ENCODE measurements around the gene PLG.
"Not testable (repeated sequence)": the region's sequence is repeated elsewhere in the genome, so short reads cannot be mapped to it uniquely, and the experiment has no call there.

Gene PLG

DNA sequence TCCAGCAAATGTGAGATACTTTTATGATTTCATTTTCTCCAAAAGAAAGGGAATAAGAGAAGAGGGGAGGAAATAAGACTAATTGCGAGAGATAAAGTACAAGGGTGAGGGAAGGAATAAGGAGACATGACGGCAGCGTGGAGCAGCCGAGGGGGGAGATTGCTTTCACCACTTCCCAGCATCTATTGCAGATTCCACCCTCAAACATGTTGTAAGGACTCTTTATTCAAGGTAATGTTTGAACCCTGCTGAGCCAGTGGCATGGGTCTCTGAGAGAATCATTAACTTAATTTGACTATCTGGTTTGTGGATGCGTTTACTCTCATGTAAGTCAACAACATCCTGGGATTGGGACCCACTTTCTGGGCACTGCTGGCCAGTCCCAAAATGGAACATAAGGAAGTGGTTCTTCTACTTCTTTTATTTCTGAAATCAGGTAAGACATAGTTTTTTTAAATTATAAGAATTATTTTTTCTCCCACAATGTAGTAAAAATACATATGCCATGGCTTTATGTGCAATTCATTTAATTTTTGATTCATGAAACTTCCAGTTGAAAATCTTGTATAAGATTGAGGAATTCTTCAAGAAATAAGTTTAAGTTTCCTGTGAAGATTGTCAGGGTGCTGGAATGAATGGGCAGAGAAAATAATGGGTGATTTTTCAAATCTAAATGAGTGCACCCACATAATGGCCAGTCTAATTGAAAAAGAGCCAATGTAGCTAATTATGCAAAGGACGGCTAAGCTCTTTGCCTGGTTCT, at the start of gene PLG:
Gene PLG, plus strand, starts transcription at position 327 of the 763 bp plus-strand sequence. Its CDS starts 61 bp downstream, at position 388.
- DNase-seq (ENCODE audit: low spot score), result not testable (repeated sequence)

DNA sequence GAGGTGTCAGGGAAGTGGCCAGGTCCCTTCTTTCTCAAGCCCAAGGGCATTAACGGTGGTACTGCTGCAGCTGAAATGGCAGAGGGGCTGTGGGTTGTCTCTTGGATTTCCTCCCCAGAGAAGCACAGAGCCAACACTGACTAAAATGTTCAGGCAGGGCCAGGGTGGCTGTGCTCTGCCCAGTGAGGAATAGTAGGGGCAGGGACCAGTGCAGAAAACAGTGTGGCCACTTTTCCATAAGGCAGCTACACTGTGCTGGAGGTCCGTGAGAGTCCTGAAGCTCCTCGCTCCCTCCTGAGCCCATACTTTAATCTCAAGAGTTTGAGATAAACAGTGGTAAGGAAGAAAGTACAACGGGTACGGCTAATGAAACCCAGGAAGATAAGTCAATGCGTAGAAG, 42.5 kb upstream of the PLG start:
- DNase-seq (ENCODE audit: low spot score), result no peak

DNA sequence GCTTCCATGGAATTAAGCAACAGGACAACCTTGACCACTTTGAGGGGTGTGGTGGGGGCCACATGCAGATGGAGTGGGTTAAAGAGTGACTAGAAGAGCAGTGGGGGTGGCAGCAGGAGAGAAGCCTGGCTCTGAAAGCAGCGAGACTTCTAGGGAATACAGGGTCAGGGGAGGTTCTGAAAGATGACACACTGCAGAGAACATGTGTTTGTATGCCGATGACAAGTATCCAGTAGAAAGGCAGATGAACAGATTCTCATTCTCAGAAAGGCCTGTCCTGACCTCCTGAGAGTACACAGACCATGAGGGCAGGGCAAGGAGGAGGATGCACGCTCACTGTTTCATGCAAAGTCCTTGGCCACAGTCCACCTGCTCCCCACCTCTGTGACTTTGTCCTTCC, 40.8 kb upstream of the PLG start:
- DNase-seq (ENCODE audit: low spot score), result no peak

DNA sequence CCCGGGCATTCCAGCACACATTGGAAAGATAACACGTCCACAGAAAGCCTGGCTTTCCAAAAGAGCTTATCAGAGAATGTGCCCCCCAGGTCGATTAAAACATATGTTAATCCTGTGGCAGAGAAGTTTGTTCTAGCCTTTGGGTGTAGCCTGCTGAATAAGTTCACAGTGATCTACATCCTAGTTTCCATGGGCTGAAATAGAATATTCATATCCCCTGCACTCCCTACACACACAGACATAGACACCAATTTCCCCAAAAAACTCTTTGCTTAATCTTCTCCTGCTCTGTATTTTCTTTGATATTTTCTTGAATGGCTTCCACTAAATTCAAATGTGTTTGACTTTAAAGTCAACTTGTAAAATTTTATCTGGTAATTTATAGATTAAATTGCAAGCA, 39.6 kb upstream of the PLG start:
- no peak for DNase-seq (ENCODE audit: low spot score)

DNA sequence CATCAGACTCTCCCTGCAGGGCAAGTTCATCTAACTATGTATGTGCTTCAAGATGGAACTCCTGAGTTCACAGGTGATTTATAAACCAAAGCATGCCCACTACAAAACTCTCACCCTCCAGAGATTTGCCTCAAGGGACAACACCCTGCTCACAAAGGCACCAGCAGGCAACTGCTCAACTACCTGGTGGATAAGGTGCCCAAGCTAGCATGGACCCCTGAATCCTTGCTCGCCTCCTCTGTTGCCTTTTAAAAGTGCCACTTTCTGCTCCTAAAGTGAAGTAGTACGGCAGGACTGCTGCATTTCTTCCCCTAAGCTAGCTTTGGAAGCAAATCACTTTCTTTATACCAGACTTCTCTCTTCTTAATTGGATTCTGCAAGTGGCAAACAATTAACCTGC, 39.2 kb upstream of the PLG start:
- DNase-seq (ENCODE audit: low spot score), result no peak

DNA sequence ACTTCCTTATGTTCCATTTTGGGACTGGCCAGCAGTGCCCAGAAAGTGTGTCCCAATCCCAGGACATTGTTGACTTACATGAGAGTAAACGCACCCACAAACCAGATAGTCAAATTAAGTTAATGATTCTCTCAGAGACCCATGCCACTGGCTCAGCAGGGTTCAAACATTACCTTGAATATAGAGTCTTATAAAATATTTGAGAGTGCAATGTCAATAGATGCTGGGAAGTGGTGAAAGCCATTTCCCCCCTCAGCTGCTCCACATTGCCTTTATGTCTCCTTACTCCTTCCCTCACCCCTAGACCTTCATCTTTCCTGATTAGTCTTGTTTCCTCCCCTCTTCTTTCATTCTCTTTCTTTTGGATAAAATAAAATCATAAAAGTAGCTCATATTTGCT, 37.8 kb upstream of the PLG start, which contains the start of gene LPA:
Gene LPA, minus strand, starts transcription at position 78 of the 400 bp plus-strand sequence. Its CDS starts 61 bp downstream, at position 17.
- DNase-seq (ENCODE audit: low spot score), result not testable (repeated sequence)

DNA sequence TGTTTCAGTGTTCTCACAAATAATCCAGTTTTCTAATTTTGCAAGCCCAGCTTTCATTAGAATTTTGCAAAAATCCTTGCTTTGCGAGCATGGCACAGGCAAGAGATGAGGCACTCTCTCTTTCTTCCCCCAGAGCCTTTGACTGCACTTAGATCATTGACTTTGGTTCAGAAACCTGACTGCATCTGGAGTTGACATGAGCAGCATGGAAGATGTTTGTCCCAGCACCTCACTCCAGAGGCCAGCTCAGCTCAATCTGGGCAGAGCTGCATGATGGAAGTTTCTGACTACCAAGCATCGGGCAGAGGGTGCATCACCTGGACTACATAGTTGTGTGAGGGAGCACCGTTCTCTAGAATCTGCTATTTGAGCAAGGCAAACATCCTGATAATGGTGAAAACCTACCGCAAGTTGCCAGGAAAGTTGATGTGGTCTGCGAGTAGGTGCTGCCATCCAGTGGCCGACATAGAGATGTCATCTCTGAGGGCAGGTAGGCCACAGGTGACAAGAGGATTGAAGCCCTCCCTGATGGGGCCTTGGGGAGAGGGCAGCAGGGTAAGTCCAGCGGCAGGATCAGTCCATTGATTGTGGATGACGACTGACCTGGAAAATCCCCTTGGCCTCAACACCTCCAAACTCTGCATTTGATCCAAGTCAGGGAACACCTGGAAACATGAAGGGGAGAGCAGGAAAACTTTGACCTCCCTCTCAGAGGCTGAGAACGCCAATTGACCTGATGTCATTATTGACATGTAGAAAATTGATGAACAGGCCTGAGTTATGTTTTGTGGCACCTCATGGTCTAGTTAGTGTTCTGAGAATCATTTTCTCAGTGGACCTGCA, 34.2 kb upstream of the PLG start:
- DNase-seq (ENCODE audit: low spot score), result peak; percentile 33

DNA sequence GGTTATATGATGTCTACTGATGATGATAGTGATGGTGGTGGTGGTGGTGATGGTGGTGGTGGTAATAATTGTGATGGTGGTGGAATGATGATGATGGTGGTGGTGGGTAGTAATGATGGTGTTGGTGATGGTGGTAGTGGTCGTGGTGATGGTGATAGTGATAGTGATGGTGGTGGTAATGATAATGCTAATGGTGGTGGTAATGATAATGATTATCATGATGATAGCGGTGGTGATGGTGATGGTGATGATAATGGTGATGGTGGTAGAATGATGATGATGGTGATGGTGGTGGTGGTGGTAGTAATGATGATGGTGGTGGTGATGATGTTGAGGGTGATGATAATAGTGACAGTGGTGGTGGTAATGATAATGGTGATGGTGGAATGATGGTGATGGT, 33.5 kb upstream of the PLG start:
- DNase-seq (ENCODE audit: low spot score), result no peak

DNA sequence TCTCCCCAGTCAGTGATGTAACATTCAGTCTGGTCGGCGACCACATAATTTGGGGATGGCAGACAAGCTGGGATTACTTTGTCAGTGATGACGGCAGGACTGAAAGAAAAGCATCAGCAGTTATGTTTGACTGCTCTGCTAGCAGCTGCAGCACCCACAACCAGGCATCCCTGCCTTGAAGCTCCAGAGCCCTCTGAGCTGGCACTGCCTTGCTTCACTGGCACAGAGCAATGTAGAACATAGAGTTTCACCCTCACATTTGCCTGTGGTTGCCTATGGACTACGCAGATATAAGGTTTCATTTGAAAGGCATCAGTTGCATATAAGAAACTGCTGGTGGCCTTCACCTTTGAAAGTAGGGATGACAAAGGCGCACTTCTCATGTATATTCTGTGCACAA, 25.6 kb upstream of the PLG start:
- not testable (repeated sequence) for DNase-seq (ENCODE audit: low spot score)

DNA sequence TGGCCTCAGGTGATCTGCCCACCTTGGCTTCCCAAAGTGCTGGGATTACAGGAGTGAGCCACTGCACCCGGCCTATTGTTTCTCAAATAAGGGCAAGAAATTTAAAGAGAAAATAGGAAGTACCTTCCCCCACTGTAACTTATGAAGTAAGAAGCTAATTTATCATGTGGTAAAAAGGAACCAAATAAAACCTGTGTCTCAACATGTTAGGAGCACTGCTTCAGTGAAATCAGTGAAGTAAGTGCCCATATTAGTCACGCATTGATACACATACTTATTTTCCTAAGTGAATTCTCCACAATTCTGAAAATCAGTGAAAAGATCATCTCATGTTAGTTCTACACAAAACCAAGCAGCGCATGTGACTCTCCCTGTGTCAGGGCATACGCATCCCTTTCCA, 23.8 kb upstream of the PLG start:
- DNase-seq (ENCODE audit: low spot score), result no peak

DNA sequence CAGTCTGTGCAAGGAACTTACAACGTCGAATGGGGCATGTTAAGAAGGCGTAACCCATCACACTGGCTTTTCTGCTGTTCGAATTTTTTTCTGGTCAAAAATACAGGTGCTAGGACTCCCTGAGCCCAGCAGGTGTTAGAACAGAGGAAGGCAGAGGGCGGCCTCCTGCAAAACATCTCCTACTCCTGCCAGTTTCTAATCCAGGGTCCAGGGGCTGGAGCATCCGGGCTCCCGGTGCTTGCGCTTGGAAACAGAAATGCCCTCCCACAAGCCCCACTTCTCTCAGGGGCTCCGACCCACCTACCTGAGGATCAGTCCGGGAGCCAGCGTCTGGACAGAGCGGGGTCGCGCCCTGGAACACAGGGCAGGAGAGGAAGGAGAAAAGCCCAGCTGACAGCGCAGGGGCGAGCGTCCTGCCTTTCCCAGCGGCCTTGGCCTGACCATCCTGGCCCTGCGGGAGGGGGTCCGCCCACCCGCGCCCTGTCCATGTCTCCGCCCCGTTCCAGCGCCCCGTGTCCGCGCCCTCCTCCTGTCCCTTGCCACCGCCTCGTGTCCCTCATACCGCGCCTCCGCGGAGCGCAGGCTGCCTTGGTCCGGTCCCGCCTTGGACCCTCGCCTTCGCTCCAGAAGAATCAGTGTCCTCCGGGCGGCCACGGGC, 23.2 kb upstream of the PLG start:
- no peak for DNase-seq (ENCODE audit: low spot score)

DNA sequence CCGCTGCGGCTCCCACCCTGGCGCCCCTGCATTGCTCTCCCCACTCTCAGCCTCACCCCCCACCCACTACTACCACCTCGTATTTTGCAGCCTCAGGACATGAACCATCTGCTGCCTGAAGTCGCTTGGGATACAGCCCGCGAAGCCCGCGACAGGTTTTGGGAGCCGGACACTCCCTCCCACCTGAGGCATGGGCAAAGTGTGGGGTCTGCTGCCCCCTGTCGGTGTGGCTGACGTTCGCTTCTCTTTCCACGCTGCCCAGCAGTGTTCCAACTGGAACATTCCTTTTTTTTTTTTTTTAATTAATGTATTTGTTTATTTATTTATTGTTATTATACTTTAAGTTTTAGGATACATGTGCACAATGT, 22.7 kb upstream of the PLG start:
- DNase-seq (ENCODE audit: low spot score), result no peak

DNA sequence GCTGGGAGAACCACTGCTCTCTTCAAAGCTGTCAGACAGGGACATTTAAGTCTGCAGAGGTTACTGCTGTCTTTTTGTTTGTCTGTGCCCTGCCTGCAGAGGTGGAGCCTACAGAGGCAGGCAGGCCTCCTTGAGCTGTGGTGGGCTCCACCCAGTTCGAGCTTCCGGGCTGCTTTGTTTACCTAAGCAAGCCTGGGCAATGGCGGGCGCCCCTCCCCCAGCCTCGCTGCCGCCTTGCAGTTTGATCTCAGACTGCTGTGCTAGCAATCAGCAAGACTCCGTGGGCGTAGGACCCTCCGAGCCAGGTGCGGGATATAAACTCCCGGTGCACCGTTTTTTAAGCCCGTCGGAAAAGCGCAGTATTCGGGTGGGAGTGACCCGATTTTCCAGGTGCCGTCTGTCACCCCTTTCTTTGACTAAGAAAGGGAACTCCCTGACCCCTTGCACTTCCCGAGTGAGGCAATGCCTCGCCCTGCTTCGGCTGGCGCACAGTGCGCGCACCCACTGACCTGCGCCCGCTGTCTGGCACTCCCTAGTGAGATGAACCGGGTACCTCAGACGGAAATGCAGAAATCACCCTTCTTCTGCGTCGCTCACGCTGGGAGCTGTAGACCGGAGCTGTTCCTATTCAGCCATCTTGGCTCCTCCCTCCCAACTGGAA, 16.8 kb upstream of the PLG start:
- DNase-seq (ENCODE audit: low spot score), result not testable (repeated sequence)

DNA sequence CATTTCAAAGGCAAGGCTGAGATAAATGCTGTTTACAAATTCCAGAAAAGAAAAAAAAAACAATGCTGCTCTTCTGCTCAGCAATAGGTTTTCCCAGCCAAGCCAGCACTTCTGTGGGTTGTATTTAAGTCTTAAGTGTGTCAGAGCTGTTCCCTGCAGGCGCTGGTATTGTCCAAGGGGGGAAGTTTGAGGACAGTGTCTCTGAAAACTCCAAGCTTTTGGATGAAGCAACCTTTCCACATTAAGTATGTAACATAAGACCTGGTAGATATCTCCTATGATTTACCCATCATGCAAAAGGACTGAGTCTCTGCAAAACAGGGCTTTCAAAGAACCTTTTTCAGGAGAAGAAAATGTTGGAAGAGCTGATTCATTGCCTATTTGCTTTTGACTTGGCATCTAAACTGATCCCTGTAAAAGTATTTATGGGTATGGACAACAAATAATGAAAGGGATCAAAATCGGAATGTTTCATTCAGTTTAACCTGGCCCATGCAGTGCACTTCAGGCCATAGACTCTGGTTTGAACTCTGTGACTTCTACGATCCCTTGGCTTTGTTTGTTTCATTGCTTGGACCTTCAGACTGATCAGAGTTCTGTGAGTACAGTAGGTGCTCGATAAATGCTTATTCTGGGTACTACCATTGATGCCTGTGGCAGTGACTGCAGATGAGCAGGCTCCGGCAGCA, 16.1 kb upstream of the PLG start:
- DNase-seq (ENCODE audit: low spot score), result no peak

DNA sequence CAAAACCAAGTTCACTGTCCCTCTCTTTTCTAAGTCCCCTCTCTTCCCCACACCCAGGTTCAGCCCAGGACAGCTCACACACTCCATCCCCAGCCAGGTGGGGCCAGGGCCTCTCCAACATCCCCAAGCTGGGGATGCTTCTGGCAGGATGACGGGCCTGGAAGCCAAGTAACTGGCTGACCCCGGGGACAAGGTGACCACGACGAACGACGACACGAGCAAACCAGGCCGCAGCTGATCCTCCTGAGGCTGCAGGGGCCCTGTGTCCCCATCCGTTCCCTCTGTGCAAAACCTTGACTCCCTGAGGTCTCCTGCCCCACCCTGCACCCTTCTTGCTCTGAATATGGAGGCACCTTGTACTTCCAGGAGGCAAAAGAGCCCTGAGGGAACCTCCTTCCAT, 11.6 kb upstream of the PLG start:
- no peak for DNase-seq (ENCODE audit: low spot score)

DNA sequence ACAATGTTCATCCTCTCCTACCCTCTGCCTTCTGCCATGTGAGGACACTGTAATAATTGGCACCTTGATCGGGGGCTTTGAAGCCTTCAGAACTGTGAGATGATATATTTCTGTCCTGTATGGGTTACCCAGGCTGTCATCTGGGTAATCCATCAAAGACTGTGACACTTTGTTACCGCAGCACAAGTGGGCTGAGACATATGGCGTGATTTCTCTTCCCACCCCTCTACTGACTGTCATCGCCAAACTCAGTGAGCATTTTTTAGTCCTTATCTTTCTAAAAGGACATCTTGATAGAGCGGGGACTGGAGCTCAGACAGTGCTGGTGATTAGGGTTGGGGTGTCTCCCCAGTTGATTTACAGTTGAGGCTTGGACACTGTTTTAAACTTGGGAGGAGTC, 10.4 kb upstream of the PLG start:
- no peak for DNase-seq (ENCODE audit: low spot score)

DNA sequence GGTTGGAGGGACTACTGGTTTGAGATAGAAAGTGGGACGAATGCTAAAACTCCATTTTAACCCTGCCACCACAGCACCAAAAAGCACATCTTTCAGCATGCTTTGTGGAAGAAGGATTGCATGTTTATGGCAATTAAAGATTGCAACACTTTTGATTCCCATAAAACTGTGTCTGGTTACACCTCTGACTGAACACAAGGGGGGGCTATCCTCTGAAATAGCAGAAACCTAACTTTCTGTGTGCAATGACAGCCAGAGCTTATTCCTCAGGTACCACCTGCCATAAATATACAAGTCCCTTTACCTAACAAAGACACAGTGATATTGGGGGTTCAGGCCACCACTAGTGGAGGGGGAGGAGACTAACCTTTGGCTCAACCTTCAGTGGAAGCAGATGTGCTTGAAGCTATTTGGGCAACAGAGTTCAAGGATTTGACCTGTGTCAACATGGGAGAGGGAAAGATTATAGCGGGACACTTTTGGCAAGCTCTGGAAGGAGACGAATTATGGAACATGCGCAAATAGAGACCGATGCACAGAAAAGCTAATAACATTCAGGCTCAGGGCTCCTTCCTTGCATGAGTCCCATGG, 9.6 kb upstream of the PLG start:
- no peak for DNase-seq (ENCODE audit: low spot score)

DNA sequence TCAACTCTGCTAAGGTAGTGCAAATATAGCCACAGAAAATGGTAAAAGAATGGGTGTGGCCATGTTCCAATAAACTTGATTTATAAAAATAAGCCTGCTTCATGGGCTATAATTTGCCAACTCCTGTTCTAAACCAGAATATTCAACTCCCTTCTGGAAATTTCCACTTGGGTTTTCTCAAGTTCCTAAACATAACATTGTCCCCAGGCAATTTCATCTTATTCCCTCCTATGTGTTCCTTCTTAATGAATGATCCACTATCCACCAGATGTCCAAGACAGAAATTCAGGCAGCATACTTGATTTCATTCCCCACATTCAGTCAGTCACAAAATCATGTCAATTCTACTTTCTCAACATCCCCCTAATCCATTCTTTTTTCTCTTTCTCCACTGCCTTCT, 7.0 kb upstream of the PLG start:
- not testable (repeated sequence) for DNase-seq (ENCODE audit: low spot score)

DNA sequence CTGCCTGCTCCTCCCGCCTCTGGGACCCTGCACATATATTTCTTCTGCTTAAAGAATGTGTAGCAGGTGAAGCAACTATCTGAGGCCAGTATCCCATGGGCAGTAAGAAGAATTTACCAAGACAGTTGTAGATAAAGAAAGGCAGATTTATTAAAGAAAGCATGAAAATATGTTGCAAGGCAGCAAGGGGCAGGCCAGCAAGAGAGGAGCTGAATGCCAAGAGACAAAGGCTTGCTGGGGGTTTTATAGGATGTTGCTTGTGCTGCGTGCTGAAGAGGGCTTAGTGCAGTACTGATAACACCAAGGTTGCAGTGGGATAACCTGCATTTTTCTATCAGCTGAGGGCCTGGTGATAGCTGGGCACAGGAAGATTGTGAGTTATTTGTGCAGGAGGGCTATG, 6.4 kb upstream of the PLG start:
- not testable (repeated sequence) for DNase-seq (ENCODE audit: low spot score)

DNA sequence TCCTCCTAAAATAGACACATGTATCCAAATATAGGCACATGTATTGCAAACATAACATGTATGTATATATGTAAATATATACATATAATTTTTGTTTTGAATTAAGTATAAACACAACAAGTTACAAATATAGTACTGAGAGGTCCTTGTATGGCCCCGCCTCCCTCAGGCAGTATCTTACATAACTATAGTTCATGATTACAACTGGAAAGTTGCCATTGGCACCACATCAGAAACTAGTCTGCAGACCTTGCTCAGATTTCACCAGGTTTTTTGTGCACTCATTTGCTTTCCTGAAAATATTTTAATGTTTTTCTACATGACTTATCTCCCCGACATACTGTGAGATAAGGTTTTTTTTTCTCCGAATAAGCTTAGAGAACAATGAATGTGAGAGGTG, 5.2 kb upstream of the PLG start:
- DNase-seq (ENCODE audit: low spot score), result not testable (repeated sequence)

DNA sequence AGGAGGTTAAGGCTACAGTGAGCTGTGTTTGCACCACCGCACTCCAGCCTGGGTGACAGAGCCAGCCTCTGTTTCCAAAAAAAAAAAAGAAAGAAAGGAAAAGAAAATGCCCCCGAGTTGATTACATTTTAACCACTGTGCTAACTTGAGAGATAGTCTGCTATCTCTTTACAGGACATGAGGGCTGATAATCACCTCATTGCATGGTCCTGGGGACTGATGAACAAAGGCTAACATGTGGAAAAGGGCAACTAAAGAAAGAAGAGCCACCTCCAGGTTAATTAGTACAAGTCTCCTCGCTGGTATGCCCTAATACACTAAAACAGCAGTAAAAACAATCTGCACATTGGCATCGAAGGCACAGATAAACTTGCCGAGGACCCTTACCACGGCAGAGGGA, 4.2 kb upstream of the PLG start:
- no peak for DNase-seq (ENCODE audit: low spot score)

Data from RKO (cell line).